Measurements from ENCODE around the gene ASXL1.
"Not testable (repeated sequence)": the region's sequence is repeated elsewhere in the genome, so short reads cannot be mapped to it uniquely, and the experiment has no call there.

The ASXL1 gene

GRCh38 chr20:32363492-32363891 is 5.4 kb downstream of the ASXL1 start:
- no peak for DNase-seq

- DNase-seq, result no peak
Measured at GRCh38 chr20:32364554-32365208, 6.5 kb downstream of the ASXL1 start.

GRCh38 chr20:32365564-32365963 is 7.4 kb downstream of the ASXL1 start:
- no peak for DNase-seq

- DNase-seq, result no peak
Measured at GRCh38 chr20:32366380-32366779, 8.2 kb downstream of the ASXL1 start.

GRCh38 chr20:32368323-32368722 is 10.2 kb downstream of the ASXL1 start:
- DNase-seq, result no peak

- no peak for DNase-seq
Measured at GRCh38 chr20:32368925-32369324, 10.8 kb downstream of the ASXL1 start.

GRCh38 chr20:32370897-32371296 is 12.8 kb downstream of the ASXL1 start:
- no peak for DNase-seq

- no peak for DNase-seq
Measured at GRCh38 chr20:32378461-32378860, 20.3 kb downstream of the ASXL1 start.

GRCh38 chr20:32380037-32380436 is 21.9 kb downstream of the ASXL1 start:
- DNase-seq, result not testable (repeated sequence)

- DNase-seq, result no peak
Measured at GRCh38 chr20:32380745-32381144, 22.6 kb downstream of the ASXL1 start.

- DNase-seq, result no peak
Measured at GRCh38 chr20:32382102-32382950, 24.2 kb downstream of the ASXL1 start.

- DNase-seq, result not testable (repeated sequence)
Measured at GRCh38 chr20:32383441-32383840, 25.3 kb downstream of the ASXL1 start.

- DNase-seq, result no peak
Measured at GRCh38 chr20:32385541-32385940, 27.4 kb downstream of the ASXL1 start.

- DNase-seq, result no peak
Measured at GRCh38 chr20:32386091-32386490, 28.0 kb downstream of the ASXL1 start.

GRCh38 chr20:32387252-32387651 is 29.1 kb downstream of the ASXL1 start:
- no peak for DNase-seq

GRCh38 chr20:32391003-32391402 is 32.9 kb downstream of the ASXL1 start:
- DNase-seq, result no peak

GRCh38 chr20:32395066-32395465 is 36.9 kb downstream of the ASXL1 start:
- no peak for DNase-seq

GRCh38 chr20:32396646-32397160 is 38.6 kb downstream of the ASXL1 start:
- no peak for DNase-seq

GRCh38 chr20:32397567-32398084 is 39.5 kb downstream of the ASXL1 start:
- DNase-seq, result no peak

GRCh38 chr20:32400476-32400875 is 42.3 kb downstream of the ASXL1 start:
- DNase-seq, result no peak

GRCh38 chr20:32404017-32404416 is 45.9 kb downstream of the ASXL1 start:
- DNase-seq, result no peak

GRCh38 chr20:32406701-32407100 is 48.6 kb downstream of the ASXL1 start:
- DNase-seq, result no peak

GRCh38 chr20:32407131-32407750 is 49.1 kb downstream of the ASXL1 start:
- DNase-seq, result not testable (repeated sequence)

Data from NCI-H2029 (cell line).